H9 (cell line): ENCODE data around the gene CDK5R1. TPM values are rescaled to one million over a fixed set of nuclear protein-coding genes. Genes with fewer than 3 reads are reported as not detected.

Experiments used
- DNase-seq: peaks from one replicate; pipeline ENCODE4 v3.0.0-alpha.2; 2017
- H2AFZ ChIP-seq: one replicate; pipeline ENCODE4 v1.6.1; 2013; ENCODE audit warnings: mild to moderate bottlenecking, low read length, control low read depth, moderate library complexity
- H2AK5ac ChIP-seq: 2 replicates; pipeline ENCODE4 v1.6.1; 2013; ENCODE audit warnings: low read length, control low read depth, mixed read lengths; ENCODE audit not compliant: insufficient read length
- H2BK120ac ChIP-seq: one replicate; pipeline ENCODE4 v1.6.1; 2013; ENCODE audit warnings: low read depth, mild to moderate bottlenecking, low read length, control low read depth, inconsistent platforms; ENCODE audit not compliant: poor library complexity, severe bottlenecking
- H2BK12ac ChIP-seq: 2 replicates; pipeline ENCODE4 v1.6.1; 2013; ENCODE audit warnings: low read length, control low read depth, mixed read lengths, low read depth; ENCODE audit not compliant: insufficient read length
- H2BK15ac ChIP-seq: 2 replicates; pipeline ENCODE4 v1.6.1; 2013; ENCODE audit warnings: low read depth, low read length, control low read depth
- H2BK20ac ChIP-seq: one replicate; pipeline ENCODE4 v1.6.1; 2013; ENCODE audit warnings: low read depth, mild to moderate bottlenecking, low read length, control low read depth, inconsistent platforms; ENCODE audit not compliant: poor library complexity, severe bottlenecking
- H2BK5ac ChIP-seq: 2 replicates; pipeline ENCODE4 v1.6.1; 2013; ENCODE audit warnings: low read length, control low read depth, mixed read lengths; ENCODE audit not compliant: insufficient read length
- H3K14ac ChIP-seq: 2 replicates; pipeline ENCODE4 v1.6.1; 2013; ENCODE audit warnings: low read length, control low read depth; ENCODE audit not compliant: insufficient read depth
- H3K18ac ChIP-seq: 2 replicates; pipeline ENCODE4 v1.6.1; 2013; ENCODE audit warnings: low read depth, mild to moderate bottlenecking, mixed read lengths, low read length, control low read depth; ENCODE audit not compliant: insufficient read length
- H3K23ac ChIP-seq: 2 replicates; pipeline ENCODE4 v1.6.1; 2013; ENCODE audit warnings: low read length, control low read depth, mixed read lengths, low read depth; ENCODE audit not compliant: insufficient read length
- H3K23me2 ChIP-seq: 2 replicates; pipeline ENCODE4 v1.6.1; 2013; ENCODE audit warnings: low read depth, mild to moderate bottlenecking, mixed read lengths, low read length, control low read depth; ENCODE audit not compliant: insufficient read length, poor library complexity, severe bottlenecking
- H3K27ac ChIP-seq: 2 replicates; pipeline ENCODE4 v1.5.1; 2013; ENCODE audit warnings: low read length, control low read depth, mixed read lengths, low read depth; ENCODE audit not compliant: insufficient read length
- H3K27me3 ChIP-seq: 2 replicates; pipeline ENCODE4 v1.6.1; 2013; ENCODE audit warnings: low read length, control low read depth, inconsistent platforms; ENCODE audit not compliant: insufficient read depth
- H3K4ac ChIP-seq: 2 replicates; pipeline ENCODE4 v1.6.1; 2013; ENCODE audit warnings: low read depth, mild to moderate bottlenecking, control low read depth, inconsistent platforms, low read length, moderate library complexity
- H3K4me1 ChIP-seq: 2 replicates; pipeline ENCODE4 v1.6.1; 2013; ENCODE audit warnings: low read length, control low read depth, inconsistent platforms; ENCODE audit not compliant: insufficient read depth
- H3K4me2 ChIP-seq: 2 replicates; pipeline ENCODE4 v1.6.1; 2013; ENCODE audit warnings: low read length, control low read depth, mixed read lengths; ENCODE audit not compliant: insufficient read length, insufficient read depth
- H3K56ac ChIP-seq: 2 replicates; pipeline ENCODE4 v1.6.1; 2013; ENCODE audit warnings: low read depth, mild to moderate bottlenecking, mixed read lengths, low read length, control low read depth; ENCODE audit not compliant: insufficient read length
- H3K79me1 ChIP-seq: 2 replicates; pipeline ENCODE4 v1.6.1; 2013; ENCODE audit warnings: low read depth, mild to moderate bottlenecking, moderate library complexity, low read length, control low read depth, inconsistent platforms; ENCODE audit not compliant: insufficient read depth, poor library complexity, severe bottlenecking
- H3K79me2 ChIP-seq: 2 replicates; pipeline ENCODE4 v1.6.1; 2013; ENCODE audit warnings: low read length, control low read depth, inconsistent platforms; ENCODE audit not compliant: insufficient read depth
- H3K9ac ChIP-seq: 2 replicates; pipeline ENCODE4 v1.6.1; 2013; ENCODE audit warnings: low read length, control low read depth, mixed read lengths; ENCODE audit not compliant: insufficient read length; ENCODE audit errors: extremely low read depth
- H3K9me3 ChIP-seq: one replicate; pipeline ENCODE4 v1.6.1; 2013; ENCODE audit warnings: low read depth, low read length, inconsistent platforms; ENCODE audit not compliant: control insufficient read depth
- H3T11ph ChIP-seq: one replicate; pipeline ENCODE4 v1.6.1; 2013; ENCODE audit warnings: mild to moderate bottlenecking, low read length, control low read depth, inconsistent platforms
- H4K20me1 ChIP-seq: one replicate; pipeline ENCODE4 v1.6.1; 2013; ENCODE audit not compliant: control insufficient read depth, insufficient read length, insufficient read depth
- H4K5ac ChIP-seq: 2 replicates; pipeline ENCODE4 v1.6.1; 2013; ENCODE audit warnings: low read depth, mild to moderate bottlenecking, mixed read lengths, low read length, control low read depth; ENCODE audit not compliant: insufficient read length
- H4K8ac ChIP-seq: replicated peaks from 2 replicates; pipeline ENCODE4 v1.6.1; 2013; ENCODE audit warnings: low read length, control low read depth, mixed read lengths, low read depth; ENCODE audit not compliant: insufficient read length
- H4K91ac ChIP-seq: 2 replicates; pipeline ENCODE4 v1.6.1; 2013; ENCODE audit warnings: low read depth, mild to moderate bottlenecking, moderate library complexity, mixed read lengths, low read length, control low read depth; ENCODE audit not compliant: insufficient read length
- H3K27ac Mint-ChIP-seq, 3 experiments: 2 replicates in 2 of 3; 3 replicates in 1 of 3; pipeline ENCODE4 v1.8.0; 2020 to 2021; ENCODE audit warnings: mixed read lengths in 3 of 3, mild to moderate bottlenecking in 1 of 3, moderate library complexity in 1 of 3
- H3K27me3 Mint-ChIP-seq: 2 replicates; pipeline ENCODE4 v1.8.0; 2021; ENCODE audit warnings: low read depth, mild to moderate bottlenecking, moderate library complexity, mixed read lengths
- H3K36me3 Mint-ChIP-seq, 3 experiments: 2 replicates in 2 of 3; 3 replicates in 1 of 3; pipeline ENCODE4 v1.8.0; 2020 to 2021; ENCODE audit warnings: low read depth in 3 of 3, mixed read lengths in 3 of 3; ENCODE audit not compliant: insufficient read depth in 1 of 3
- H3K4me1 Mint-ChIP-seq, 2 experiments: 2 replicates each; pipeline ENCODE4 v1.8.0; 2020; ENCODE audit warnings: mixed read lengths in 2 of 2
- H3K4me3 Mint-ChIP-seq, 2 experiments: 2 replicates in 1 of 2; 3 replicates in 1 of 2; pipeline ENCODE4 v1.8.0; 2020 to 2021; ENCODE audit warnings: mild to moderate bottlenecking in 2 of 2, mixed read lengths in 2 of 2, moderate library complexity in 1 of 2
- H3K9me3 Mint-ChIP-seq, 2 experiments: 2 replicates in 1 of 2; 3 replicates in 1 of 2; pipeline ENCODE4 v1.8.0; 2020; ENCODE audit warnings: mild to moderate bottlenecking in 2 of 2, mixed read lengths in 2 of 2, moderate library complexity in 1 of 2
- WGBS: extraction: QIAGEN DNeasy Blood & Tissue Kit; methylation state at CpG from one replicate; pipeline ENCODE4 v1.1.7; 2013; ENCODE audit warnings: missing lambda C conversion rate, low lambda C conversion rate, mixed read lengths; ENCODE audit not compliant: insufficient read length; ENCODE audit errors: extremely low coverage; 5-methylcytosine and 5-hydroxymethylcytosine counted together
- total RNA-seq: library from RNA; stranded (reverse); gene quantifications from 2 replicates; pipeline ENCODE4 v1.2.1, GENCODE V29; 2021
- TF ChIP-seq, protein P1 (sequence below): fragments of 200-600 bp; sonication (generic); conservative IDR thresholded peaks from 3 replicates; pipeline ENCODE4 v1.8.0; 2021; ENCODE audit warnings: antibody characterized with exemption, mild to moderate bottlenecking

CDK5R1 gene
- total RNA-seq, 1 experiment from 2014 or later, result 11.4 TPM

- Histone ChIP-seq H2AFZ (no peak overlapping the region), H2BK120ac (no peak overlapping the region), H4K5ac (no peak overlapping the region), H2BK15ac (no peak overlapping the region), H3K23me2 (no peaks in the 10 kb centered on the region), H3K27ac (no peak overlapping the region), H3K4ac (no peak overlapping the region), H3K18ac (no peak overlapping the region), H2BK20ac (no peak overlapping the region), H3T11ph (no peak overlapping the region), H2BK5ac (no peak overlapping the region), H4K91ac (no peak overlapping the region), H3K56ac (no peak overlapping the region), H3K9me3 (no peaks in the 10 kb centered on the region), H2AK5ac (no peak overlapping the region), H3K79me1 (peaks cover 3% of the 10 kb centered on the region), H3K27me3 (no peaks in the 10 kb centered on the region), H3K9ac (no peak overlapping the region), H4K20me1 (no peaks in the 10 kb centered on the region), H3K79me2 (peaks cover 4% of the 10 kb centered on the region; the same call in 1 of the 2 replicates), H3K23ac (no peak overlapping the region), H4K8ac (no peak overlapping the region), H3K4me1 (no peaks in the 10 kb centered on the region), H2BK12ac (no peak overlapping the region), H3K14ac (no peak overlapping the region), H3K4me2 (no peak overlapping the region)
- Mint-ChIP-seq H3K4me3 (no peak overlapping the region), H3K27ac (no peak overlapping the region), H3K27me3 (no peaks in the 10 kb centered on the region), H3K36me3 (peaks cover 46 to 86% (median 59%) of the 10 kb centered on the region in 3 experiments), H3K9me3 (no peaks in the 10 kb centered on the region; a peak in 1 of 5 replicates), H3K4me1 (peaks cover 0 to 3% of the 10 kb centered on the region in 2 experiments; a peak in 1 of 4 replicates)
- TF ChIP-seq, protein P1, sequence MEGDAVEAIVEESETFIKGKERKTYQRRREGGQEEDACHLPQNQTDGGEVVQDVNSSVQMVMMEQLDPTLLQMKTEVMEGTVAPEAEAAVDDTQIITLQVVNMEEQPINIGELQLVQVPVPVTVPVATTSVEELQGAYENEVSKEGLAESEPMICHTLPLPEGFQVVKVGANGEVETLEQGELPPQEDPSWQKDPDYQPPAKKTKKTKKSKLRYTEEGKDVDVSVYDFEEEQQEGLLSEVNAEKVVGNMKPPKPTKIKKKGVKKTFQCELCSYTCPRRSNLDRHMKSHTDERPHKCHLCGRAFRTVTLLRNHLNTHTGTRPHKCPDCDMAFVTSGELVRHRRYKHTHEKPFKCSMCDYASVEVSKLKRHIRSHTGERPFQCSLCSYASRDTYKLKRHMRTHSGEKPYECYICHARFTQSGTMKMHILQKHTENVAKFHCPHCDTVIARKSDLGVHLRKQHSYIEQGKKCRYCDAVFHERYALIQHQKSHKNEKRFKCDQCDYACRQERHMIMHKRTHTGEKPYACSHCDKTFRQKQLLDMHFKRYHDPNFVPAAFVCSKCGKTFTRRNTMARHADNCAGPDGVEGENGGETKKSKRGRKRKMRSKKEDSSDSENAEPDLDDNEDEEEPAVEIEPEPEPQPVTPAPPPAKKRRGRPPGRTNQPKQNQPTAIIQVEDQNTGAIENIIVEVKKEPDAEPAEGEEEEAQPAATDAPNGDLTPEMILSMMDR, result no peak
- no CpG with 5 or more reads among the region's 3 CpGs for WGBS
- no peak for DNase-seq
These were observed 23.5 kb upstream of the CDK5R1 start for GRCh38 chr17:32463304-32463703.
